HT-29 (cell line): ENCODE measurements around the gene OR5B2. TPM values are rescaled to one million over a fixed set of nuclear protein-coding genes. Genes with fewer than 3 reads are reported as not detected.

Source experiments
- total RNA-seq: library from RNA; depleted of rRNA; stranded (reverse); fragments of >200 nt; shearing (Covaris generic); gene quantifications from 2 replicates; pipeline ENCODE4 v1.2.3, GENCODE V29; 2014; rRNA removed

OR5B2 gene
- total RNA-seq, 1 experiment from 2014 or later, result not detected

Other genes with a start within 250 kb of the OR5B2 start
- gene OR9Q2, start 239.1 kb downstream of the OR5B2 start, total RNA-seq, result not detected in 2 replicates
- gene OR1S2, start 224.0 kb downstream of the OR5B2 start, total RNA-seq, result not detected in 2 replicates
- not detected in 2 replicates for gene OR1S1, start 215.4 kb downstream of the OR5B2 start, total RNA-seq
- gene OR10Q1, start 199.2 kb downstream of the OR5B2 start, total RNA-seq, result not detected in 2 replicates
- not detected in 2 replicates for gene OR10W1, start 159.9 kb downstream of the OR5B2 start, total RNA-seq
- gene OR5B17, start 69.1 kb downstream of the OR5B2 start, total RNA-seq, result not detected in 2 replicates
- gene OR5B3, start 21.2 kb downstream of the OR5B2 start, total RNA-seq, result not detected in 2 replicates
- gene OR5B12, start 14.1 kb upstream of the OR5B2 start, total RNA-seq, result not detected in 2 replicates
- not detected in 2 replicates for gene OR5B21, start 80.0 kb upstream of the OR5B2 start, total RNA-seq
- gene LPXN, start 147.7 kb upstream of the OR5B2 start, total RNA-seq, result 1.1 and 1.7 TPM in 2 replicates
- gene ZFP91, start 150.9 kb upstream of the OR5B2 start, total RNA-seq, result 42.8 TPM in 2 replicates
- gene CNTF, start 194.5 kb upstream of the OR5B2 start, total RNA-seq, result 1.3 and 1.6 TPM in 2 replicates